Measurements from ENCODE around the gene CACTIN.
"Not testable (repeated sequence)": the region's sequence is repeated elsewhere in the genome, so short reads cannot be mapped to it uniquely, and the experiment has no call there.

CACTIN gene

GRCh38 chr19:3626473-3627350 lies at the start of gene CACTIN:
Gene CACTIN (minus strand): TSS chr19:3626790. CDS start chr19:3626762, 28 bp downstream.
- DNase-seq, result peak; percentile 93

DNA sequence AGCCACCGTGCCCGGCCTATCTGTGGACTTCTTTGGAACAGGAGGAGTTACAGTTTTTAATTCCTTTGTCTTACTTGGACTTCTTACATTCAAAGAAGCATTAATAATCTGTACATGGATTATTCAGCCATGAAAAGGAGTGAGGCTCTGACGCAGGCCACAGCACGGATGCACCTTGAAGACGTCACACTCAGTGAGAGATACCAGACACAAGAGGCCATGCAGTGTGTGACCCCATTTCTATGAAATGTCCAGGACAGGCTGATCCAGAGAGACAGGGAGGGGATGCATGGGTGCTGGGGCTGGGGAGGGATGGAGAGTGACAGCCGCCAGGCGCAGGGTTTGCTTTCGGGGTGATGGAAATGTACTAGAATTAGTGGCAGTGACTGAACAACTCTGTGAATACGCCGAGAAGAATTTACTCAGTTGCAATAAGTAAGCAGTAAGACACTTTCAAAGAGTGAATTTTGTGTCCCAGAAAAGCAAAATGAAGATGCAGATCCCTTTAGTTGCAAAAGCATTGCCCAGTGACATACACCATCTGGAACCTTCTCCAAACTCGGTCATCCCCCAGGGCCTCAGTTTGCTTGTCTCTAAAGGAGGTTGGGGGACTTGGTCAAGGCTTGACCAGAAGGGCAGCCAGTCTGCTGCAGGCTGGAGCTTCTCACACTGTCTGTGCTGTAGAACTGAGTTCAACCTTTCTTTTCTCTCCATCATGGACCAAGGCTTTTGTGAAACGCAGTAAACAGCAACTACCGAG lies 48.4 kb upstream of the CACTIN start:
- no peak for DNase-seq

DNA sequence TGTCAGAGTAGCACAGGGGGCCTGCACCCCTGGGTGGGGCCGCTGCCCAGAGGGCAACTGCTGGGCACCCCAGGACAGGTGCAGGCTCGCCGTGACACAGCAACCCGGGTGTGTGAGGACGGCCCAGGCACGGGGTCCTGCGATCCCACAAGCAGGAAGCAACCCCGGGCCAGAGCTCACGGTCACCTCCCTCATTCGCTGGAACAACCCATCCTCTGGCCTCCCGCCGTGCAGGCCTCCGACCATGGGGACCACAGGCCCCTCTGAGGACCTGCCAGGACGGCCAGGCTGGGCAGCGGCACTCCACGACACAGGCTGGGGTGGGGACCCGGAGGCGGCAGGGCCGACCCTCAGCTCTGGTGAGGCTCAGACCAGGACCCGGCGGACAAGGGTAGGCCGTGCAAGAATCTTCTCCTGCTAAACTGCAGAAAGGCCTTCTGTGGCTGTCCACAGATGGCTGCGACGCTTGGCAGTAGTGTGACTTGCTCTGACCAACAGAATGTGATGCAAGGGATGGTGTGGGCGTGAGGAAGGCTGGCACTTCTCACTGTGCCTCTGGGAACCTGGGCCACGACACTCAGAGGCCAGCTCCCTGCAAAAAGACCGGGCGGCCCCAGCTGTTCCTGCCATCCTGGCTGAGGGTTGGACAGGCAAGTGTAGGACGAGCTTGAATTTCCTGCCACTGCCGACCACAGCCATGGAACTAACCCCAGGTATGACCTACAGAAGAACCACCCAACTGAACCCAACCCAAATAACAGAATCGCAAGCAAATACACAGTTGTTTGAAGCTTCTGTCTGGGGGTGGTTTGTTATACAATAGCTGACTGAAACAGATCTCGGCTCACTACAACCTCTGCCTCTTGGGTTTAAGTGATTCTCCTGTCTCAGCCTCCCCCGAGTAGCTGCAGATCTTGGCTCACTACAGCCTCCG lies 47.2 kb upstream of the CACTIN start:
- no peak for DNase-seq

DNA sequence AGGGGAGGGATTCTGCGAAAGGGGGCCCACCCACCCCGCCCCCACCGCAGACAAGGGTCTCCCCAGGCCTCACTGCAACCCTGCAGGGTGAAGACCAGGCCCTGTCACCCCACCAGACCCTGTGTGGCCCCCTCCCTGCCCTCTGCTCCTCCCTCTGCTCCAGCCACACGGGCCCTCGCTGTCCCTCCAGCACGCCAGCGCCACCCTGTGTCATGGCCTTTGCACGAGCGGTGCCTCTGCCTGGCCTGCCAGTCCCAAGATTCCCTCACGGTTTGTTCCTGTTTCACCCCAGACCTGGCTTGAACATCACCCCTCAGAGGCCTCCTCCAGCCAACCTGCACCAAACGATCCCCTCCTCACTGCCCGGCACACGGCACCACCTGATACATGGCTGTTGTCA lies 46.4 kb upstream of the CACTIN start:
- DNase-seq, result no peak

DNA sequence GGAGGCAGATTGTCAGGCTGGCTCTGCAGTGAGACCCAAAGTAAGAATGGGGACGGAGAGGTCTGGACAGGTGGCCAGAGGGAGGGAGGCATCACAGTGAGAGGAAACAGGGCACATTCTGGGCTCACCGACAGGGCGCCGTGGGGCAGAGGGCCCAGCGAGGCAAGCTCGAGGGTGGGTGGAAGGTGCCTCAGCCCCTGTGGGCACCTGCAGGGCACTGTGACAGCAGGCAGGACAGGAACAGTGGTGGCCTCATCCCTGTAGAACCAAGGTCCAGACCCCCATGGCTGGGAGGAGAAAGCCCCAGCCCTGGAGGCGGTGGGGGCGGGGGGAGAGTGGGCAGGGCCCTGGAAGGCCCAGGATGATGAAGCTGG lies 46.0 kb upstream of the CACTIN start:
- no peak for DNase-seq

DNA sequence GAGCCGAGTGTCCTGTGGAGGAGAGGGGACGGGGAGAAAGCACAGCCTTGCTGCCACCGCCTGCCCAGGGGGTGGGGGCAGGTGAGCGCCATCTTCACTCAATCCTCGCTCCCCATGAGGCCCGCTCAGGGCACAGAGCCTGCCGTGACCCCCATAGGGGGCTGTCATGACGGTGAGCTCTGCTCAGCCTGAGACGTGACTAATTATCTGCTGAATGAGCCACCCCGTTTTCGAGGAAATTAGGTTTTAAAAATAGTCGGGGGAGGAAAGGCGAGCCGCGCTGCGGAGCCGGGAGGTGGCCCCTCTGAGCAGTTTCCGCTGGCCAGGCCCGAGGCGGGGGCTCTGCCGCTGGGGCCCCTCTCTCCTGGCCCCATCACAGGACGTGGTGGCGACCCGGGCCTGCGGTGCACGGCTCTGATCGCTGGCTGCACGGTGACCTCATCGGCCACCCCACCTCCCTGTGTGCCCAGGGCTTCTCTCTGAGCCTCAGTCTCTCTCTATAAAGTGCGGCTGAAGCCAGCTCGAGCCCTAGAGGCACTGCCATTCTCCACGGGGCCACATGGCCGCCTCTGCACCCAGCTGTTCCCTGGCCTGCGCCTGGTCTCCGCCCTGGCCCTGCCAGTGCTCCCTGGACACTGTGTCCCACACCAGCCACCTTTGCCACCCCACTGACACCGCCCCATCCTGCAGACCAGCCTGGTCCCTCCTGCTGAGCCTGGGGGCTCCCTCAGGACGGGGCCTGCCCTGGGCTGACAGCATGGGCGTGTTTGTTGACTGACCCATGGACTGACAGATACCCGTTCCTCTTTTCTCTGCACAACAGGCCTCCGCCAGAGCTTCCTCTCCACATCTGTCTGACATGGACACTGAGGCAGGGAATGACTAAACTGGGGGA lies 45.3 kb upstream of the CACTIN start:
- no peak for DNase-seq

- DNase-seq, result no peak
Observed at GRCh38 chr19:3670796-3671679, 44.4 kb upstream of the CACTIN start.

GRCh38 chr19:3669947-3670795 lies 43.6 kb upstream of the CACTIN start:
- no peak for DNase-seq

- DNase-seq, result no peak
Observed at GRCh38 chr19:3669082-3669946, 42.7 kb upstream of the CACTIN start.

DNA sequence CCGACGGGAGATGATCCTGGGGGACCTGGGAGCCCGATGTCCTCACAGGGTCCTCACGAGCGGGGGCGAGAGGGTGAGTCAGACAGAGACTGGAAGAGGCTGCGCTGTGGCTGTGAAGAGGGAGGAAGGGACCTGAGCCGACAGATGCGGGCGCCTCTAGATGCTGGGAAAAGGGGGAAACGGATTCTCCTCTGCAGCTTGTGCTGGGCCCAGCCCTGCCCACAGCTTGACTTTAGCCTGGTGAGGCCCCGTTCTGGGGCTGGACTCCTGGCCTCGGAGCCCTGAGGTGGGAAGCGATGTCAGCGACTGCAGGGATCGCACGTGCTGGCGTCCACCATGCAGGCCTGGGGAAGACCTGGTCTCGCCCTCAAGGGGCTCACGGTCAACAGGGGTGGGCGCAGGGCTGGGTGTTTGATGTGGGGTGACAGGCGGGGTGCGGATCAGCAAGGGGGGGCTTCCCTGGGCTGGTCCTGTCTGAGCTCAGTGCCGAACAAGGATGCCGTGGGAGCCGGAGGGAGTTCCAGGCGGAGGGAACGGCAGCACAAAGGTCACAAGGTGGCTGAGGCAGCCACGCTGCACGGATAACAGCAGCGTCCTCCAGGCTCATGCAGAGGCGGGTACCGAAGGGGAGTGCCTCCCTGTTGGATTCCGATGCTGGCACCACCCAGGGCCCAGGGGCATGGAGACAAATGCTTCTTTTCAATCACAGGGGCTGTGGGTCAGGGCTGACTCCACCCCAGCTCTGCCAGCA lies 41.9 kb upstream of the CACTIN start:
- DNase-seq, result no peak

- DNase-seq, result no peak
Observed at GRCh38 chr19:3667766-3668165, 41.2 kb upstream of the CACTIN start.

GRCh38 chr19:3667037-3667638 lies 40.5 kb upstream of the CACTIN start:
- no peak for DNase-seq

DNA sequence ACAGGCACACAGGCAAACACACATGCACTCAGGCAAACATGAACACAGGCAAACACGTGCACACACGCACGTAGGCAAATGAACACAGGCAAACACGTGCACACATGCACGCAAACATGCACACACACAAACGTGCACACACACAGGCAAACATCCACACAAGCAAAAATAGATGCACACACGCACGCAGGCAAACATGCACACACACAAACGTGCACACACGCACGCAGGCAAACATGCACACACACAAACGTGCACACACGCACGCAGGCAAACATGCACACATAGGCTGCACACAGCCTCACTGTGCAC lies 39.9 kb upstream of the CACTIN start:
- DNase-seq, result not testable (repeated sequence)

GRCh38 chr19:3665681-3666544 lies 39.3 kb upstream of the CACTIN start:
- no peak for DNase-seq

- DNase-seq, result no peak
Observed at GRCh38 chr19:3664879-3665642, 38.5 kb upstream of the CACTIN start.

DNA sequence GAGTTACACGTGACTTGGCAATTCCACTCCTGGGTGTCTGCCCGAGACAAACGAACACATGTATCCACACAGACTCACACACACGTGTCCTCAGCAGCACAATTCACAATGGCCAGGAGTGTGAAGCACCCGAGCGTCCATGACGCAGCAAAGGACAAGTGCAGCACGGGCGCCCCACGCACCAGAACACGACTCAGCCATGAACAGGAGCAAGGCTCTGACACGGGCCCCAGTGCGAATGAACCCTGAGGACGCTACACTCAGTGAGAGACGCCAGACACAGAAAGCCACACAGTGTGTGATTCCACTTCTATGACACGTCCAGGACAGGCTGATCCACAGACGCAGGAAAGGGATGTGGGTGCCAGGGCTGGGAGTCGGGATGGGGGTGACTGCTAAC lies 37.2 kb upstream of the CACTIN start:
- DNase-seq, result no peak

All from DMS 273 treated with DMSO at 0.1 percent for 48 hours (cell line).